ENCODE data around the gene AKAP11.

GRCh38 chr13:42223681-42224080 is 48.3 kb upstream of the AKAP11 start:
- no peak for TF ChIP-seq CTCF (IDR thresholded peaks at IDR 0.05; ENCODE audit: control extremely low read depth in 1 of 3, insufficient read depth in 1 of 3, low read depth in 1 of 3, low read length in 3 of 3)
- TF ChIP-seq HDAC6 (IDR thresholded peaks at IDR 0.05; ENCODE audit: low read depth, low read length) = no peak
